ENCODE measurements around the gene SNX7. TPM values are rescaled to one million over a fixed set of nuclear protein-coding genes. Genes with fewer than 3 reads are reported as not detected.

The SNX7 gene
- total RNA-seq, 1 donor from 2014 or later = not detected

- Mint-ChIP-seq H3K9me3 (no peaks in the 10 kb centered on the region), H3K27me3 (ENCODE audit: low read depth) (peaks cover 2% of the 10 kb centered on the region), H3K27ac (no peak overlapping the region), H3K36me3 (ENCODE audit: low read depth) (no peaks in the 10 kb centered on the region), H3K4me1 (ENCODE audit: low read depth) (no peaks in the 10 kb centered on the region), H3K4me3 (ENCODE audit: low read depth) (no peak overlapping the region)
- intact Hi-C loops (cut with micrococcal nuclease) = no loop called here
- no peak for DNase-seq (ENCODE audit: low spot score)
Measured at GRCh38 chr1:98749152-98749756, 87.7 kb downstream of the SNX7 start.

GRCh38 chr1:98754176-98754575 is 92.7 kb downstream of the SNX7 start:
- Mint-ChIP-seq H3K9me3 (no peaks in the 10 kb centered on the region), H3K36me3 (ENCODE audit: low read depth) (no peaks in the 10 kb centered on the region), H3K4me3 (ENCODE audit: low read depth) (no peak overlapping the region), H3K27me3 (ENCODE audit: low read depth) (no peaks in the 10 kb centered on the region), H3K4me1 (ENCODE audit: low read depth) (no peaks in the 10 kb centered on the region), H3K27ac (no peak overlapping the region)
- DNase-seq (ENCODE audit: low spot score) = no peak
- intact Hi-C loops (cut with micrococcal nuclease) = no loop called here

- H3K4me3 Mint-ChIP-seq (ENCODE audit: low read depth) = no peak overlapping the region
- intact Hi-C loops (cut with micrococcal nuclease) = no loop called here
- H3K27ac Mint-ChIP-seq = no peak overlapping the region
- no peaks in the 10 kb centered on the region for H3K36me3 Mint-ChIP-seq (ENCODE audit: low read depth)
- peaks cover 3% of the 10 kb centered on the region for H3K27me3 Mint-ChIP-seq (ENCODE audit: low read depth)
- H3K9me3 Mint-ChIP-seq = no peaks in the 10 kb centered on the region
- DNase-seq (ENCODE audit: low spot score) = no peak
- H3K4me1 Mint-ChIP-seq (ENCODE audit: low read depth) = peaks cover 2% of the 10 kb centered on the region
Measured at GRCh38 chr1:98761219-98761865, 99.8 kb downstream of the SNX7 start.

- H3K36me3 Mint-ChIP-seq (ENCODE audit: low read depth) = no peaks in the 10 kb centered on the region
- peaks cover 2% of the 10 kb centered on the region for H3K4me1 Mint-ChIP-seq (ENCODE audit: low read depth)
- no peak overlapping the region for H3K4me3 Mint-ChIP-seq (ENCODE audit: low read depth)
- H3K9me3 Mint-ChIP-seq = no peaks in the 10 kb centered on the region
- H3K27me3 Mint-ChIP-seq (ENCODE audit: low read depth) = peaks cover 3% of the 10 kb centered on the region
- no peak overlapping the region for H3K27ac Mint-ChIP-seq
- intact Hi-C loops (cut with micrococcal nuclease) = no loop called here
- no peak for DNase-seq (ENCODE audit: low spot score)
Measured at GRCh38 chr1:98763488-98764150, 102.1 kb downstream of the SNX7 start.

GRCh38 chr1:98764485-98764884 is 103.0 kb downstream of the SNX7 start:
- Mint-ChIP-seq H3K27me3 (ENCODE audit: low read depth) (peaks cover 3% of the 10 kb centered on the region), H3K4me3 (ENCODE audit: low read depth) (no peak overlapping the region), H3K27ac (no peak overlapping the region), H3K36me3 (ENCODE audit: low read depth) (no peaks in the 10 kb centered on the region), H3K4me1 (ENCODE audit: low read depth) (peaks cover 2% of the 10 kb centered on the region), H3K9me3 (no peaks in the 10 kb centered on the region)
- DNase-seq (ENCODE audit: low spot score) = no peak
- intact Hi-C loops (cut with micrococcal nuclease) = no loop called here

- intact Hi-C loops (cut with micrococcal nuclease) = no loop called here
- H3K4me3 Mint-ChIP-seq (ENCODE audit: low read depth) = no peak overlapping the region
- DNase-seq (ENCODE audit: low spot score) = no peak
- H3K4me1 Mint-ChIP-seq (ENCODE audit: low read depth) = peaks cover 2% of the 10 kb centered on the region
- peaks cover 3% of the 10 kb centered on the region for H3K27me3 Mint-ChIP-seq (ENCODE audit: low read depth)
- H3K27ac Mint-ChIP-seq = no peak overlapping the region
- H3K36me3 Mint-ChIP-seq (ENCODE audit: low read depth) = no peaks in the 10 kb centered on the region
- no peaks in the 10 kb centered on the region for H3K9me3 Mint-ChIP-seq
Measured at GRCh38 chr1:98766255-98766654, 104.7 kb downstream of the SNX7 start.

- H3K4me3 Mint-ChIP-seq (ENCODE audit: low read depth) = no peak overlapping the region
- no peaks in the 10 kb centered on the region for H3K9me3 Mint-ChIP-seq
- H3K4me1 Mint-ChIP-seq (ENCODE audit: low read depth) = no peaks in the 10 kb centered on the region
- intact Hi-C loops (cut with micrococcal nuclease) = no loop called here
- no peak overlapping the region for H3K27ac Mint-ChIP-seq
- DNase-seq (ENCODE audit: low spot score) = no peak
- H3K27me3 Mint-ChIP-seq (ENCODE audit: low read depth) = no peaks in the 10 kb centered on the region
- H3K36me3 Mint-ChIP-seq (ENCODE audit: low read depth) = no peaks in the 10 kb centered on the region
Measured at GRCh38 chr1:98769162-98769561, 107.6 kb downstream of the SNX7 start.

GRCh38 chr1:98781906-98782305 is 120.4 kb downstream of the SNX7 start:
- Mint-ChIP-seq H3K36me3 (ENCODE audit: low read depth) (no peaks in the 10 kb centered on the region), H3K4me3 (ENCODE audit: low read depth) (no peak overlapping the region), H3K27ac (no peak overlapping the region), H3K4me1 (ENCODE audit: low read depth) (no peaks in the 10 kb centered on the region), H3K27me3 (ENCODE audit: low read depth) (no peaks in the 10 kb centered on the region), H3K9me3 (peaks cover 8% of the 10 kb centered on the region)
- intact Hi-C loops (cut with micrococcal nuclease) = no loop called here
- no peak for DNase-seq (ENCODE audit: low spot score)

- no peak overlapping the region for H3K4me3 Mint-ChIP-seq (ENCODE audit: low read depth)
- no peaks in the 10 kb centered on the region for H3K36me3 Mint-ChIP-seq (ENCODE audit: low read depth)
- no peaks in the 10 kb centered on the region for H3K4me1 Mint-ChIP-seq (ENCODE audit: low read depth)
- intact Hi-C loops (cut with micrococcal nuclease) = no loop called here
- peaks cover 8% of the 10 kb centered on the region for H3K9me3 Mint-ChIP-seq
- H3K27me3 Mint-ChIP-seq (ENCODE audit: low read depth) = no peaks in the 10 kb centered on the region
- no peak overlapping the region for H3K27ac Mint-ChIP-seq
- DNase-seq (ENCODE audit: low spot score) = no peak
Measured at GRCh38 chr1:98783821-98784220, 122.3 kb downstream of the SNX7 start.

- Mint-ChIP-seq H3K9me3 (no peaks in the 10 kb centered on the region), H3K36me3 (ENCODE audit: low read depth) (no peaks in the 10 kb centered on the region), H3K27ac (no peak overlapping the region), H3K4me3 (ENCODE audit: low read depth) (no peak overlapping the region), H3K27me3 (ENCODE audit: low read depth) (peaks cover 7% of the 10 kb centered on the region), H3K4me1 (ENCODE audit: low read depth) (no peaks in the 10 kb centered on the region)
- intact Hi-C loops (cut with micrococcal nuclease) = loop anchor here (10.0 kb wide), 1 partner anchor 393 kb away; no protein-coding TSS in a partner anchor
- no peak for DNase-seq (ENCODE audit: low spot score)
Measured at GRCh38 chr1:98791498-98791897, 130.0 kb downstream of the SNX7 start.

- Mint-ChIP-seq H3K27me3 (ENCODE audit: low read depth) (peaks cover 10% of the 10 kb centered on the region), H3K36me3 (ENCODE audit: low read depth) (no peaks in the 10 kb centered on the region), H3K4me1 (ENCODE audit: low read depth) (peaks cover 5% of the 10 kb centered on the region), H3K27ac (no peak overlapping the region), H3K4me3 (ENCODE audit: low read depth) (no peak overlapping the region), H3K9me3 (no peaks in the 10 kb centered on the region)
- no peak for DNase-seq (ENCODE audit: low spot score)
- intact Hi-C loops (cut with micrococcal nuclease) = loop anchor here (10.0 kb wide), 1 partner anchor 393 kb away; no protein-coding TSS in a partner anchor
Measured at GRCh38 chr1:98792123-98792522, 130.6 kb downstream of the SNX7 start.

GRCh38 chr1:98793136-98793535 is 131.6 kb downstream of the SNX7 start:
- intact Hi-C loops (cut with micrococcal nuclease) = loop anchor here (10.0 kb wide), 1 partner anchor 392 kb away; no protein-coding TSS in a partner anchor
- DNase-seq (ENCODE audit: low spot score) = no peak
- Mint-ChIP-seq H3K27me3 (ENCODE audit: low read depth) (peaks cover 10% of the 10 kb centered on the region), H3K4me3 (ENCODE audit: low read depth) (no peak overlapping the region), H3K9me3 (no peaks in the 10 kb centered on the region), H3K27ac (no peak overlapping the region), H3K36me3 (ENCODE audit: low read depth) (no peaks in the 10 kb centered on the region), H3K4me1 (ENCODE audit: low read depth) (peaks cover 9% of the 10 kb centered on the region)

Measured in activated T-helper 2 cell treated with anti-CD3 and anti-CD28 coated beads, Interferon-gamma antibody, Interleukin-2, Interleukin-4, amounts not matched to agents 10 μg/mL and 5 μg/mL and 100 μg/mL, durations not matched to agents 14 hours and 24 hours and 36 hours (primary cell).